ENCODE measurements around the gene ATRNL1.
A peak's percentile ranks its signal among the peaks of the same experiment; 100 is the strongest.

The ATRNL1 gene

DNA sequence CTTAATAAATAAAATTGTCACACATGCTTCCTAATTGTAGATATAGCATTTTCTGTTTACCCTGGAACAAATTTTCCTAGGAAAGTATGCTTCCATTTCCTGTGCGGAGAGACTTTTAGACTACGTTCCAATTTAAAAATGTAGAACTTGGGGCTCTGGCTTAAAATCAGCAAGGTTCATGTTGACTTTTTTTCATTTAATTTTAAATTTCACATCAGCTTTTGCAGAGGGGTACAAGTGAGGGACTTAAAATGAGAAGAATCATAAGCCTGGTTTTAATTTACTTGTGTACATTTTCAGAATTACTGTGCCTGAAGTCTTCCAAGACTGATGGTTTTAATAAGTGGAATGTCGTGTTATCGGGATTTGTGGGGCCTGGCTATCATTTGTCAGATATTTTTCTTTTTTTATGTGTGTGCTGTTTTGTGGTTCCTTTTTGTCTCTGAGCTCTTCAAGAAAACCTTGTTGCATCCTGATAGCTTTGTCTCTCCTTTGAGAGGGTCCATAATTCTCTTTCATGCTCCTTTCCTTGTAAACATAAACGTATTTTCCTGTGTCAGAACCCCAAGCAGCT lies 8.8 kb upstream of the ATRNL1 start:
- H3K4me3 ChIP-seq (ENCODE audit: low read length) = no peak overlapping the region
- no peak for TF ChIP-seq CTCF (conservative IDR thresholded peaks at IDR 0.05; ENCODE audit: low read length)
- no peak for DNase-seq (ENCODE audit: low read depth)

DNA sequence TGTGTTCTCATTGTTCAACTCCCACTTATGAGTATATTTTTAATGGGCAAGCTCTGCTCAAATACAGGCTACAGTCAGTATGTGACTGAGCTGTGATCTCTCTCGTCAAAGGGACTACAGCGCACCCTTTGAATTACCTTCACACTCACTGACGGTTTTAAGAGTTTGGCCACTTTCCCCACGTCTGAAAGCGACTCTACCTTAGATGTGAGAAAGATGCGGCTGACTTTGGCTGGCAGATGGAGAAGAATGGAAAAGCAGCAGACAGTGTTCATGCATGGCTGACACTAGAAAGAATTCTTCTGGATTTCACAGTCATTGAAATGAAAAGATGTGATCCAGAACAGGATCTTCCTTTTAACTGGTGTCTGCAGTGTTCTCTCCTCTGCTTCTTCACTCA lies 2.0 kb upstream of the ATRNL1 start:
- no peak overlapping the region for H3K4me3 ChIP-seq (ENCODE audit: low read length)
- no peak for DNase-seq (ENCODE audit: low read depth)
- TF ChIP-seq CTCF (conservative IDR thresholded peaks at IDR 0.05; ENCODE audit: low read length) = no peak

- H3K4me3 ChIP-seq (ENCODE audit: low read length) = peak overlapping the region; percentile 49
These were observed 959 bp upstream of the ATRNL1 start for GRCh38 chr10:115092258-115092554.

DNA sequence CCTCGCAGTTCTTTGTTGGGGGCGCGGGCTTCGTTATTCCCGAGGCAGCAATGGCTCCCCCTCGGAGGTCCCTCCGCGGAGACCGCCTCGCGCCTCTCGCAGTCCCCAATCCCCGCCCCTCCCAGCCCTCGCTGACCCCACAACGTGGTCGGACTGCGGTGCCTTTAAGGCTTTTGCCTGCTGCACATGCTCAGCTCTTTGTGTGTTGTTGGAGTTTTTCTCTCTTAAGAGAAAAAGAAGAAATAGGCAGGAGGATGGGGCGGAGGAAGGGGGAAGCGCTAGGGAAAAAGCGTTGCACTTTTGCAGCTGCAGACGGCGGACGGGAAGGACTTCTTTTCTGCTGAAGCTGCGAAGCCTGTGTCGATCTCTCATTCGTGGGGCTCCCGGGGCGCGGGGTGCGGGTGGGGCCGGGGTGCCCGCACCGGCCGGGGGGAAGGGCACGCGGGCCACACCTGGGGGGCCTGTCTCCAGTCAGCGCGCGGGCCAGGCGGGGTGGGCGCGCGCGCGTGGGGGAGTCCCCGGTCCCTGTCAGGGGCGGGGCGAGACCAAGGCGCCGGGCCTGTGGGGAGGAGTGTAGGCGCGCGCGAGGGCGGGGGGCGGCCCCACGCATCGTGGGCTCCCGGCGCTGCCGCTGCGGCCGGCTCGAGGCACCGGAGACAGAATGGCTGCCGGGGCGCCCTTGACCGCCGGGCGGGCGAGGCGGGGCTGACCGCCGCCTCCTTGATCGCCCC lies 445 bp upstream of the ATRNL1 start:
- peak overlapping the region; percentile 49 for H3K4me3 ChIP-seq (ENCODE audit: low read length)
- TF ChIP-seq CTCF (conservative IDR thresholded peaks at IDR 0.05; ENCODE audit: low read length) = no peak
- DNase-seq (ENCODE audit: low read depth) = peak; percentile 12

More at GRCh38 chr10:115092258-115092554, 959 bp upstream of the ATRNL1 start:
- no peak for TF ChIP-seq CTCF (conservative IDR thresholded peaks at IDR 0.05; ENCODE audit: low read length)
- no peak for DNase-seq (ENCODE audit: low read depth)

- no peak for DNase-seq (ENCODE audit: low read depth)
These were observed 727 bp downstream of the ATRNL1 start for GRCh38 chr10:115093776-115094408.

DNA sequence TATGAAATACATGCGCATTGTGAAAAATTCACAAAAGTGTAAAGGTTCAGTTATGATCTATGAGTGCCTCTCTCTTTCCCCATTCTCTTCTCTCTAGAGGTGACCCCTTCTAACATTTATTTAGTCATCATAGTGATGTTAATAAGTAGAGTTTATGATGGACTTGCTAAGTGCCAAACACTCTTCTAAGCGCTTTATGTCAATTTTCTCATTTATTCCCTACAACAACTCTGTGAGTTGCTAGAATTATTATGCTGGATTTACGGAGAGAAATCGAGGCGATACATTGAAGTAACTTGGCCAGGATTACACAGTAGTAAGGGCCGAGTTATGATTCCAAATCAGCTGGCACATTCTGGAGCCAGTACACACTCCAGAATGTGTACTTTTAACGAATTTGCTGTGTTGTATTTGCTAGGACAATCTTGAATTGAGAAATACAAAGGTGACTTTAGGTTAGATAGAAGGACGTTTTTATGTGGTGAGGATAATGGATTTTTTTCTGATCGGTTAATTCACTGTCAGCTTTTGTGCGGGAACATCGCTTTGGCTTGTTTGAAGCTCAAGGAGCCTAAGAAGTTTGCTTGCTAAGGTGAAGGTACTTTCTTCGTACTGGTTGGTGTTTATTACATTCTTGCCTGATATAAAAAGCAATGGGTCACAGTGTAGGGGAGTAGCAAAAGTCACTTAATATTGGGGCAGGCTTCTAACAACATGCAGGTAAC lies 1.4 kb downstream of the ATRNL1 start:
- no peak for TF ChIP-seq CTCF (conservative IDR thresholded peaks at IDR 0.05; ENCODE audit: low read length)
- no peak for DNase-seq (ENCODE audit: low read depth)
- no peak overlapping the region for H3K4me3 ChIP-seq (ENCODE audit: low read length)

More at GRCh38 chr10:115093776-115094408, 727 bp downstream of the ATRNL1 start:
- TF ChIP-seq CTCF (conservative IDR thresholded peaks at IDR 0.05; ENCODE audit: low read length) = no peak
- no peak overlapping the region; the same call in 1 of the 2 replicates for H3K4me3 ChIP-seq (ENCODE audit: low read length)

Measured in AG10803 (cell line).